CD4-positive, alpha-beta T cell (primary cell): Measurements from ENCODE around the gene AOAH. TPM values are rescaled to one million over a fixed set of nuclear protein-coding genes. Genes with fewer than 3 reads are reported as not detected.

Experiments
- ATAC-seq: fragments of 200-7000 bp; cut with Tn5 transposase; one replicate; pipeline ENCODE4 v1.10.0; 2022; ENCODE audit warnings: mild to moderate bottlenecking; ENCODE audit not compliant: poor library complexity
- CTCF ChIA-PET: fragments of 350-600 bp; sonication (Branson Sonifier 250); formaldehyde crosslinking; loops from one replicate; lab custom pipeline; 2021; ENCODE audit warnings: antibody characterized with exemption, inconsistent platforms; lab: Charles Lee
- POLR2A ChIA-PET: fragments of 350-600 bp; sonication (Branson Sonifier 250); formaldehyde crosslinking; loops from one replicate; lab custom pipeline; 2021; ENCODE audit warnings: antibody characterized with exemption, inconsistent platforms; lab: Charles Lee
- DNase-seq, 14 experiments: peaks; one replicate each; pipeline ENCODE4 v3.0.0-alpha.2; 2013 to 2020; ENCODE audit warnings: mixed read lengths in 2 of 14
- H3K27ac ChIP-seq, 2 donors: one replicate each; pipeline versions ENCODE4 v1.5.1 to v1.7.0; 2013; ENCODE audit warnings: low read length in 2 of 2, low read depth in 1 of 2, mild to moderate bottlenecking in 1 of 2
- H3K27me3 ChIP-seq, 2 experiments: 1 replicate in 1 of 2; 2 replicates in 1 of 2; pipeline versions ENCODE4 v1.6.1 to v1.7.0; 2013; ENCODE audit warnings: low read length in 2 of 2, control low read depth in 1 of 2, mild to moderate bottlenecking in 1 of 2, moderate library complexity in 1 of 2; ENCODE audit not compliant: insufficient read depth in 2 of 2, control insufficient read depth in 1 of 2
- H3K36me3 ChIP-seq: one replicate; pipeline ENCODE4 v1.6.1; 2013; ENCODE audit warnings: low read length, control low read depth; ENCODE audit not compliant: insufficient read depth
- H3K4me1 ChIP-seq: one replicate; pipeline ENCODE4 v1.6.1; 2013; ENCODE audit warnings: low read length, control low read depth; ENCODE audit not compliant: insufficient read depth
- H3K4me3 ChIP-seq: one replicate; pipeline ENCODE4 v1.5.1; 2013; ENCODE audit warnings: mild to moderate bottlenecking, low read length, moderate library complexity
- H3K9me3 ChIP-seq, 2 experiments: 1 replicate in 1 of 2; 2 replicates in 1 of 2; pipeline versions ENCODE4 v1.6.1 to v1.7.0; 2013; ENCODE audit warnings: low read length in 2 of 2, mild to moderate bottlenecking in 2 of 2, control low read depth in 1 of 2, moderate library complexity in 1 of 2; ENCODE audit not compliant: control insufficient read depth in 1 of 2, insufficient read depth in 1 of 2
- H3K27ac Mint-ChIP-seq: one replicate; pipeline ENCODE4 v1.8.0; 2020; ENCODE audit warnings: mixed read lengths
- H3K27me3 Mint-ChIP-seq: one replicate; pipeline ENCODE4 v1.8.0; 2021; ENCODE audit warnings: mixed read lengths
- H3K36me3 Mint-ChIP-seq: one replicate; pipeline ENCODE4 v1.8.0; 2021; ENCODE audit warnings: low read depth, mixed read lengths
- H3K4me1 Mint-ChIP-seq: one replicate; pipeline ENCODE4 v1.8.0; 2021; ENCODE audit warnings: low read depth, mixed read lengths
- H3K4me3 Mint-ChIP-seq: one replicate; pipeline ENCODE4 v1.8.0; 2020; ENCODE audit warnings: mild to moderate bottlenecking, mixed read lengths
- H3K9me3 Mint-ChIP-seq: one replicate; pipeline ENCODE4 v1.8.0; 2020; ENCODE audit warnings: mixed read lengths
- CTCF ChIP-seq: fragments of 200-600 bp; IDR thresholded peaks from one replicate; pipeline ENCODE4 v1.8.0; 2022; ENCODE audit warnings: antibody characterized with exemption, mild to moderate bottlenecking
- intact Hi-C, 2 experiments: fragments of 100-400 bp; cut with DNase I in 1 of 2; cut with micrococcal nuclease in 1 of 2; formaldehyde crosslinking; loops; one replicate each; pipeline versions ENCODE4 v1.15.1 to v1.9.0; 2023 to 2025; cut with DNase I, micrococcal nuclease
- total RNA-seq, 174 experiments: library from RNA in 2 of 174; stranded (reverse) in 2 of 174; gene quantifications; one replicate each; pipeline ENCODE4 v1.2.3 and lab custom pipeline; 2021 to 2026

Gene AOAH
- total RNA-seq, 2 experiments from 2014 or later, result 27.5 to 30.3 TPM

GRCh38 chr7:36514289-36515243 lies 209.7 kb downstream of the AOAH start:
- Mint-ChIP-seq H3K27me3 (no peaks in the 10 kb centered on the region), H3K9me3 (no peaks in the 10 kb centered on the region), H3K4me1 (no peaks in the 10 kb centered on the region), H3K27ac (no peak overlapping the region), H3K36me3 (peaks cover 10% of the 10 kb centered on the region), H3K4me3 (no peak overlapping the region)
- H3K9me3 ChIP-seq, result no peaks in the 10 kb centered on the region
- no peaks in the 10 kb centered on the region for H3K27me3 ChIP-seq
- no peak overlapping the region for H3K4me3 ChIP-seq
- no peak for ATAC-seq
- no peaks in the 10 kb centered on the region for H3K4me1 ChIP-seq
- ChIA-PET POLR2A (no interaction called here), CTCF (no interaction called here)
- DNase-seq, result no peak
- TF ChIP-seq CTCF, result no peak
- no peak overlapping the region for H3K27ac ChIP-seq
- intact Hi-C loops, result no loop called here
- H3K36me3 ChIP-seq, result no peaks in the 10 kb centered on the region

GRCh38 chr7:36513393-36513792 lies 210.9 kb downstream of the AOAH start:
- no peak overlapping the region for H3K4me3 Mint-ChIP-seq
- Histone ChIP-seq H3K27me3 (no peaks in the 10 kb centered on the region), H3K9me3 (no peaks in the 10 kb centered on the region), H3K4me3 (no peak overlapping the region), H3K27ac (no peak overlapping the region), H3K36me3 (no peaks in the 10 kb centered on the region), H3K4me1 (no peaks in the 10 kb centered on the region)
- peak in 1 of 14 experiments; percentile 20 for DNase-seq
- no peak for ATAC-seq
- intact Hi-C loops, result no loop called here
- no peak overlapping the region for H3K27ac Mint-ChIP-seq
- CTCF ChIA-PET, result no interaction called here
- peaks cover 9% of the 10 kb centered on the region for H3K36me3 Mint-ChIP-seq
- POLR2A ChIA-PET, result no interaction called here
- TF ChIP-seq CTCF, result no peak
- no peaks in the 10 kb centered on the region for H3K27me3 Mint-ChIP-seq
- no peaks in the 10 kb centered on the region for H3K4me1 Mint-ChIP-seq
- no peaks in the 10 kb centered on the region for H3K9me3 Mint-ChIP-seq

DNA sequence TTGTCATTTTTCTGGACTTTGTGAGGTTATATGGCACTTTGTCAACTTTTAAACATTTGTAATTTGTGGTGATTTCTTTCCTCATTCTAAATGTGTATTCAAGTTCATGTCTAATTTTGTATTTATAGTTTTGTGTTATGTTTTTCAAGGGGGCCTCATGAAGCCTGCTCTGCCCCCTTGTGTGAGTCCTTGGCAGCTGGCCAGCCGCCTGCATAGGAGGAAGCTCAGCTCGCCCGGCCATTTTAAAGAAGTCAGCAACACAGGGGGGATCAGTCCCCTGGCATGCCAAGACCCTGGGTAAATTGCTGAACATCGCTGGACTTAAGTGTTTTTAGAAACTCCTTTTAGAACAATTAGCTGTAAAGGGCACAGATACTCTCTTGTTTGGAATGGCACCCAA lies 211.7 kb downstream of the AOAH start:
- Histone ChIP-seq H3K36me3 (no peaks in the 10 kb centered on the region), H3K27me3 (no peaks in the 10 kb centered on the region), H3K4me3 (no peak overlapping the region), H3K27ac (no peak overlapping the region), H3K4me1 (no peaks in the 10 kb centered on the region), H3K9me3 (no peaks in the 10 kb centered on the region)
- DNase-seq, result no peak
- Mint-ChIP-seq H3K36me3 (peaks cover 9% of the 10 kb centered on the region), H3K27me3 (no peaks in the 10 kb centered on the region), H3K4me1 (no peaks in the 10 kb centered on the region), H3K27ac (no peak overlapping the region), H3K4me3 (no peak overlapping the region), H3K9me3 (no peaks in the 10 kb centered on the region)
- intact Hi-C loops, result no loop called here
- POLR2A ChIA-PET, result no interaction called here
- no peak for ATAC-seq
- no peak for TF ChIP-seq CTCF
- CTCF ChIA-PET, result no interaction called here
